Psoas muscle (tissue), 8 donors: ENCODE data around the gene CNDP2. TPM values are rescaled to one million over a fixed set of nuclear protein-coding genes. Genes with fewer than 3 reads are reported as not detected.

Experiments
- ATAC-seq, 4 donors: fragments of 200-7000 bp; cut with Tn5 transposase; one replicate each; pipeline ENCODE4 v1.9.1; 2020; ENCODE audit warnings: moderate library complexity in 3 of 4, mild to moderate bottlenecking in 2 of 4
- DNase-seq, 2 donors: peaks; one replicate each; pipeline ENCODE4 v3.0.0-alpha.2; 2020
- H3K27ac ChIP-seq: fragments of 200-600 bp; one replicate; pipeline ENCODE4 v1.8.0; 2022
- H3K27me3 ChIP-seq, 3 donors: fragments of 200-600 bp in 1 of 3; one replicate each; pipeline versions ENCODE4 v1.6.1 to v1.8.0; 2013 to 2022; ENCODE audit warnings: low read length in 2 of 3, mild to moderate bottlenecking in 2 of 3, moderate library complexity in 1 of 3; ENCODE audit not compliant: insufficient read depth in 3 of 3
- H3K36me3 ChIP-seq, 2 donors: fragments of 200-600 bp in 1 of 2; one replicate each; pipeline versions ENCODE4 v1.6.1 to v1.8.0; 2013 to 2022; ENCODE audit warnings: low read depth in 1 of 2, mild to moderate bottlenecking in 1 of 2, moderate library complexity in 1 of 2; ENCODE audit not compliant: insufficient read depth in 1 of 2
- H3K4me1 ChIP-seq: fragments of 200-600 bp; one replicate; pipeline ENCODE4 v1.8.0; 2022
- H3K4me3 ChIP-seq: fragments of 200-600 bp; one replicate; pipeline ENCODE4 v1.8.0; 2022; ENCODE audit warnings: mild to moderate bottlenecking
- H3K9me3 ChIP-seq: fragments of 200-600 bp; one replicate; pipeline ENCODE4 v1.8.0; 2022
- CTCF ChIP-seq: fragments of 200-600 bp; IDR thresholded peaks from one replicate; pipeline ENCODE4 v1.8.0; 2022; ENCODE audit warnings: antibody characterized with exemption
- whole genome bisulfite sequencing, 3 donors: extraction: QIAGEN DNeasy Blood & Tissue Kit; methylation state at CpG; one replicate each; pipeline versions ENCODE4 v1.1.6 to v1.1.7; 2013; 5-methylcytosine and 5-hydroxymethylcytosine counted together
- intact Hi-C, 2 donors: fragments of 100-400 bp; cut with DNase I; formaldehyde crosslinking; loops; one replicate each; pipeline versions ENCODE4 v1.11.0 to v1.14.2; 2022
- polyA plus RNA-seq, 3 donors: library from polyadenylated mRNA; stranded (reverse); fragments of 200-250 nt; gene quantifications; one replicate each; pipeline ENCODE4 v1.2.3, GENCODE V29; 2013
- total RNA-seq, 4 donors: library from RNA; stranded (reverse); fragmentation: NEBNext Ultra II Directional in 2 of 4; extraction: Animal tissue kit (Norgen Biotek cat#: 25700) in 2 of 4; gene quantifications; one replicate each; pipeline versions ENCODE4 v1.2.1 to v1.2.4, GENCODE V29; 2021 to 2023
- donor health status: healthy with polysubstance abuse.
- donor health status: DM: no; HTN: no; CAD: no; lungs with moderate emphysema.
- donor health status: Bipolar disorder and iron deficiency.
- donor health status: healthy.
- donor health status: DM: yes; HTN: yes; CAD: no.
- donor health status: DM: no; HTN: no; CAD: no.
- donor health status: DM: no; HTN: no; CAD: no.
- donor health status: DM: yes; HTN: yes; CAD: no.

Gene CNDP2
- total and polyA plus RNA-seq, 7 donors = 24.3 to 51.9 (median 41.4) TPM

DNA sequence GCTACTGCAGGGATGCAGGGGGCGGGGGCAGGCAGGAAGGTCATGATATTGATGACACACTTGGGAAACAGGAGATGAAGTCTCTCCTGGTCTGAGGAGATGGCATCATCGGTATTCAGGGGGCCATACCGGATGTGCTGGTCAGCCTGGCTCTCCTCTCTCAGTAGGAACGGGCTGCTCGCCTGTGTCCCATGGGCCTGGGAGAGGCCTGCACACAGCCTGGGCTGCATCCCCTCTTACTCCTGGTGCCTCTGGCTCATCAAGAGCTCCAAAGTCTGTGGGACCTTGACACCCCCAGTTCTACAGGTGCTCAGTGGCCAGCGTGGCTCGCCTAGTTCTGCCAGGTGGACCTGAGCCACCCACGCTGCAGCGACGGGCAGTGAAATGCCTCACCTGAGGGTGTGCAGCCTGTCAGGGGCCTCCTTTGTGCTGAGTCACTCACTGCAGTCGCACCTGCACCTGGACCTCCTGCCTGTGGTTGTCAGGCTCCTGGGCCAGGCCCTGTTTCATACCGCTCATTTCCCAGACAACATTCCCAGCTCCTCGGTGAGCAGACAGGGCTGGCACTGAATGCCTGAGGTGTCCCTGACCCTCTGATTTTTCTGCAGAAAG is 19.6 kb downstream of the CNDP2 start:
- Histone ChIP-seq H3K27me3 (no peaks in the 10 kb centered on the region), H3K9me3 (no peaks in the 10 kb centered on the region), H3K27ac (no peak overlapping the region), H3K4me3 (no peak overlapping the region), H3K36me3 (peaks cover 4 to 98% of the 10 kb centered on the region in 2 donors), H3K4me1 (no peaks in the 10 kb centered on the region)
- WGBS, 3 donors = 88 to 94% (median 93%) methylated on average over 13 of the region's 13 CpGs
- intact Hi-C loops = no loop called here
- DNase-seq (no peak), ATAC-seq (no peak)
- TF ChIP-seq CTCF = no peak

GRCh38 chr18:74516271-74517235 is 20.4 kb downstream of the CNDP2 start:
- intact Hi-C loops = no loop called here
- ATAC-seq = no peak
- DNase-seq = no peak
- Histone ChIP-seq H3K27me3 (no peaks in the 10 kb centered on the region), H3K4me1 (no peaks in the 10 kb centered on the region), H3K4me3 (no peak overlapping the region), H3K9me3 (no peaks in the 10 kb centered on the region), H3K36me3 (peaks cover 4 to 98% of the 10 kb centered on the region in 2 donors), H3K27ac (no peak overlapping the region)
- WGBS, 3 donors = 92 to 95% (median 93%) methylated on average over 35 of the region's 35 CpGs
- TF ChIP-seq CTCF = no peak

DNA sequence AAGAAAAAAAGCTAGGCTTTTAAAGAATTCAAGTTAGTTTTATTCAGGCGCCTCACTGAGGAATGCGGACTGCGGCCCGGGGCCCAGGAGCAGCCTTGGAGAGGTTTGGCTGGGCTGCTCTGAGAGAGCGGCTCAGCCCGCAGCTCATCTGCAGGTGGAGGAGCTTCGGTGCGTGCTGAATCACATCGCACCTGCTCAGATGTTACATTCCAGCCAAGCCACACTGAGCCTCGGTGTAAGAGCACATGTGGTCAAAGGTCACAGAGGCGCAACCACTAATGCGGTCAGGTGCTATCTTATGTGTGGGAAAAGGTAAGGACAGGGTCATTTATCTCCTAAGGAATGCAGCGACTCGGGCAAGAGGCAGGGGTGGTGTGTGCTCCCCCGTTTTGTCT is 21.1 kb downstream of the CNDP2 start:
- DNase-seq = no peak
- Histone ChIP-seq H3K27me3 (no peaks in the 10 kb centered on the region), H3K4me1 (no peaks in the 10 kb centered on the region), H3K4me3 (no peak overlapping the region), H3K27ac (no peak overlapping the region), H3K36me3 (peaks cover 0 to 94% of the 10 kb centered on the region in 2 donors), H3K9me3 (no peaks in the 10 kb centered on the region)
- ATAC-seq = no peak
- TF ChIP-seq CTCF = no peak
- intact Hi-C loops = no loop called here
- 92 to 95% (median 93%) methylated on average over 15 of the region's 15 CpGs for WGBS, 3 donors

DNA sequence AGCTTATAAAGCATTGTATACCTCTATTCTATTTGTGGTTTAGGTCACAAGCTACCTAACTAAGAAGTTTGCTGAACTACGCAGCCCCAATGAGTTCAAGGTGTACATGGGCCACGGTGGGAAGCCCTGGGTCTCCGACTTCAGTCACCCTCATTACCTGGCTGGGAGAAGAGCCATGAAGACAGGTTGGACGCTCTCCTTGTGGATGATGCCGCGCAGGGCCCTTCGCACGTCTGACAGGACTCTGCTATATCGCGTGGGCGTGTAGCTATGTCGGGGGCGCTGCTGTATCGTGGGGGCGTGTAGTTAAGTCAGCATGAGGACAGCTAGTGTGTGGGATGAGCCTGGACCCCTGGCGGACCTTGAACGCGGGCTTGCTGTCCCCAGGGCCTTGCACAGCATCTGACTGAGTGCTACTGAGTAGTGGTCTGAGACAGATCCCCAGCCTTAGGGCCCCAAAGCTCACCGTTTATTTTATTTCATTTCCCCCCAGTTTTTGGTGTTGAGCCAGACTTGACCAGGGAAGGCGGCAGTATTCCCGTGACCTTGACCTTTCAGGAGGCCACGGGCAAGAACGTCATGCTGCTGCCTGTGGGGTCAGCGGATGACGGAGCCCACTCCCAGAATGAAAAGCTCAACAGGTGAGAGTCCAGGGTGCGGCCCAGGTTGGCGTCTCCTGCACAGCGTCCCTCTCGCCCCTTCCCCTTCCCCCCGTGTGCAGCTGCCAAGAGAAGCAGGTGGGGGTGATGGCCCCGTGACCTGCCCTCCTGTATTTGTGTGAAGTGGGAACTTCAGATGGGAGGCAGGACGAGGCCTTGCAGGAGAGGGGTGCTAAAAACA is 22.5 kb downstream of the CNDP2 start:
- ATAC-seq = no peak
- no peak overlapping the region for H3K4me3 ChIP-seq
- no peaks in the 10 kb centered on the region for H3K27me3 ChIP-seq
- no peaks in the 10 kb centered on the region for H3K9me3 ChIP-seq
- 84 to 85% (median 84%) methylated on average over 32 of the region's 32 CpGs for WGBS, 3 donors
- peaks cover 0 to 79% of the 10 kb centered on the region in 2 donors for H3K36me3 ChIP-seq
- peaks cover 3% of the 10 kb centered on the region for H3K4me1 ChIP-seq
- no peak for DNase-seq
- no peak for TF ChIP-seq CTCF
- H3K27ac ChIP-seq = no peak overlapping the region
- intact Hi-C loops = no loop called here
